IgD-negative memory B cell (primary cell): ENCODE results near the gene TBC1D9B. TPM values are rescaled to one million over a fixed set of nuclear protein-coding genes. Genes with fewer than 3 reads are reported as not detected.

ENCODE experiments used
- H3K27ac Mint-ChIP-seq, 3 donors: one replicate each; pipeline ENCODE4 v1.8.0; 2020 to 2022; ENCODE audit warnings: mild to moderate bottlenecking in 3 of 3, mixed read lengths in 3 of 3, moderate library complexity in 1 of 3
- H3K27me3 Mint-ChIP-seq: one replicate; pipeline ENCODE4 v1.8.0; 2021; ENCODE audit warnings: mixed read lengths
- H3K36me3 Mint-ChIP-seq: one replicate; pipeline ENCODE4 v1.8.0; 2020; ENCODE audit warnings: mild to moderate bottlenecking, mixed read lengths
- H3K4me1 Mint-ChIP-seq, 3 donors: one replicate each; pipeline ENCODE4 v1.8.0; 2020 to 2022; ENCODE audit warnings: mixed read lengths in 3 of 3, mild to moderate bottlenecking in 1 of 3
- H3K4me3 Mint-ChIP-seq, 4 donors: one replicate each; pipeline ENCODE4 v1.8.0; 2020 to 2022; ENCODE audit warnings: mild to moderate bottlenecking in 4 of 4, mixed read lengths in 4 of 4, moderate library complexity in 3 of 4
- H3K9me3 Mint-ChIP-seq, 3 donors: one replicate each; pipeline ENCODE4 v1.8.0; 2020 to 2021; ENCODE audit warnings: mixed read lengths in 3 of 3, mild to moderate bottlenecking in 1 of 3
- polyA plus RNA-seq: library from polyadenylated mRNA; unstranded; fragments of 300-500 nt; fragmentation: Illumina TruSeq; gene quantifications from one replicate; pipeline ENCODE4 v1.2.3, GENCODE V29; 2021

The TBC1D9B gene
- polyA plus RNA-seq, 1 donor from 2014 or later: 57.2 TPM

GRCh38 chr5:179901462-179901861 lies 6.2 kb downstream of the TBC1D9B start:
- Mint-ChIP-seq H3K4me3 (no peak overlapping the region), H3K27ac (no peak overlapping the region), H3K27me3 (no peaks in the 10 kb centered on the region), H3K4me1 (peaks cover 4 to 9% (median 6%) of the 10 kb centered on the region in 3 donors), H3K36me3 (no peaks in the 10 kb centered on the region), H3K9me3 (no peaks in the 10 kb centered on the region)

GRCh38 chr5:179900711-179901110 lies 7.0 kb downstream of the TBC1D9B start:
- Mint-ChIP-seq H3K9me3 (no peaks in the 10 kb centered on the region), H3K4me1 (peaks cover 3 to 6% (median 4%) of the 10 kb centered on the region in 3 donors), H3K36me3 (peaks cover 2% of the 10 kb centered on the region), H3K27me3 (no peaks in the 10 kb centered on the region), H3K4me3 (no peak overlapping the region), H3K27ac (no peak overlapping the region)

- H3K4me3 Mint-ChIP-seq: no peak overlapping the region
- H3K4me1 Mint-ChIP-seq: peaks cover 2 to 4% (median 2%) of the 10 kb centered on the region in 3 donors
- H3K9me3 Mint-ChIP-seq: no peaks in the 10 kb centered on the region
- no peaks in the 10 kb centered on the region for H3K27me3 Mint-ChIP-seq
- H3K36me3 Mint-ChIP-seq: peaks cover 2% of the 10 kb centered on the region
- H3K27ac Mint-ChIP-seq: no peak overlapping the region
Measured at GRCh38 chr5:179900206-179900605, 7.5 kb downstream of the TBC1D9B start.

- Mint-ChIP-seq H3K27ac (no peak overlapping the region), H3K36me3 (peaks cover 5% of the 10 kb centered on the region), H3K4me3 (no peak overlapping the region), H3K27me3 (no peaks in the 10 kb centered on the region), H3K4me1 (no peaks in the 10 kb centered on the region), H3K9me3 (no peaks in the 10 kb centered on the region)
Measured at GRCh38 chr5:179895861-179896260, 11.8 kb downstream of the TBC1D9B start.

- Mint-ChIP-seq H3K4me3 (no peak overlapping the region), H3K9me3 (no peaks in the 10 kb centered on the region), H3K27me3 (no peaks in the 10 kb centered on the region), H3K4me1 (no peaks in the 10 kb centered on the region), H3K27ac (peak overlapping the region in 1 of 3 donors; percentile 74), H3K36me3 (peaks cover 5% of the 10 kb centered on the region)
Measured at GRCh38 chr5:179893958-179894895, 13.5 kb downstream of the TBC1D9B start.

GRCh38 chr5:179893076-179893957 lies 14.4 kb downstream of the TBC1D9B start:
- Mint-ChIP-seq H3K27ac (peak overlapping the region in 1 of 3 donors; percentile 74), H3K4me3 (no peak overlapping the region), H3K9me3 (no peaks in the 10 kb centered on the region), H3K36me3 (peaks cover 5% of the 10 kb centered on the region), H3K4me1 (no peaks in the 10 kb centered on the region), H3K27me3 (no peaks in the 10 kb centered on the region)

- Mint-ChIP-seq H3K4me3 (no peak overlapping the region), H3K4me1 (no peaks in the 10 kb centered on the region), H3K9me3 (no peaks in the 10 kb centered on the region), H3K36me3 (peaks cover 5% of the 10 kb centered on the region), H3K27ac (no peak overlapping the region), H3K27me3 (no peaks in the 10 kb centered on the region)
Measured at GRCh38 chr5:179892255-179892654, 15.4 kb downstream of the TBC1D9B start.

GRCh38 chr5:179890751-179891682 lies 16.7 kb downstream of the TBC1D9B start:
- Mint-ChIP-seq H3K27me3 (no peaks in the 10 kb centered on the region), H3K4me3 (no peak overlapping the region), H3K27ac (no peak overlapping the region), H3K36me3 (peaks cover 9% of the 10 kb centered on the region), H3K4me1 (no peaks in the 10 kb centered on the region), H3K9me3 (no peaks in the 10 kb centered on the region)

GRCh38 chr5:179889885-179890284 lies 17.8 kb downstream of the TBC1D9B start:
- peaks cover 12% of the 10 kb centered on the region for H3K36me3 Mint-ChIP-seq
- no peak overlapping the region for H3K4me3 Mint-ChIP-seq
- no peaks in the 10 kb centered on the region for H3K27me3 Mint-ChIP-seq
- no peaks in the 10 kb centered on the region for H3K9me3 Mint-ChIP-seq
- no peaks in the 10 kb centered on the region for H3K4me1 Mint-ChIP-seq
- H3K27ac Mint-ChIP-seq: no peak overlapping the region

GRCh38 chr5:179887802-179888201 lies 19.9 kb downstream of the TBC1D9B start:
- H3K4me3 Mint-ChIP-seq: no peak overlapping the region
- H3K4me1 Mint-ChIP-seq: no peaks in the 10 kb centered on the region
- H3K27ac Mint-ChIP-seq: no peak overlapping the region
- no peaks in the 10 kb centered on the region for H3K27me3 Mint-ChIP-seq
- H3K9me3 Mint-ChIP-seq: peaks cover 0 to 6% (median 3%) of the 10 kb centered on the region in 3 donors
- peaks cover 25% of the 10 kb centered on the region for H3K36me3 Mint-ChIP-seq

GRCh38 chr5:179887095-179887494 lies 20.6 kb downstream of the TBC1D9B start:
- Mint-ChIP-seq H3K9me3 (peaks cover 0 to 6% (median 3%) of the 10 kb centered on the region in 3 donors), H3K27me3 (no peaks in the 10 kb centered on the region), H3K36me3 (peaks cover 25% of the 10 kb centered on the region), H3K4me3 (no peak overlapping the region), H3K4me1 (no peaks in the 10 kb centered on the region), H3K27ac (no peak overlapping the region)

GRCh38 chr5:179886190-179886911 lies 21.3 kb downstream of the TBC1D9B start:
- no peak overlapping the region for H3K27ac Mint-ChIP-seq
- H3K36me3 Mint-ChIP-seq: peaks cover 26% of the 10 kb centered on the region
- H3K4me1 Mint-ChIP-seq: no peaks in the 10 kb centered on the region
- H3K27me3 Mint-ChIP-seq: no peaks in the 10 kb centered on the region
- peaks cover 0 to 6% (median 3%) of the 10 kb centered on the region in 3 donors for H3K9me3 Mint-ChIP-seq
- no peak overlapping the region for H3K4me3 Mint-ChIP-seq

GRCh38 chr5:179885491-179886090 lies 22.1 kb downstream of the TBC1D9B start:
- peak overlapping the region in 1 of 4 donors; percentile 79 for H3K4me3 Mint-ChIP-seq
- peaks cover 0 to 6% (median 3%) of the 10 kb centered on the region in 3 donors for H3K9me3 Mint-ChIP-seq
- H3K4me1 Mint-ChIP-seq: no peaks in the 10 kb centered on the region
- H3K36me3 Mint-ChIP-seq: peaks cover 26% of the 10 kb centered on the region
- H3K27me3 Mint-ChIP-seq: no peaks in the 10 kb centered on the region
- H3K27ac Mint-ChIP-seq: no peak overlapping the region
